ENCODE measurements around the gene BRME1. TPM values are rescaled to one million over a fixed set of nuclear protein-coding genes. Genes with fewer than 3 reads are reported as not detected.

The BRME1 gene
- total and polyA plus RNA-seq, 2 of the 13 experiments (the other 11 are each of a cell fraction or from before 2014, with no cell fraction given): 0.74 to 1.5 TPM

GRCh38 chr19:13952154-13952930 lies 46.4 kb upstream of the BRME1 start, which contains the start of gene DCAF15 (continued):
- TF ChIP-seq ZBTB37 (CRISPR knock-in tag; IDR thresholded peaks at IDR 0.05) (no peak), ERF (CRISPR knock-in tag; IDR thresholded peaks at IDR 0.05) (peak; percentile 49; the same call in 1 of the 2 replicates), REPIN1 (CRISPR knock-in tag; IDR thresholded peaks at IDR 0.05; ENCODE audit: borderline replicate concordance, low read depth) (0 out of 2 replicates have a peak, but pooled peaks have one; percentile 57), GMEB1 (CRISPR knock-in tag; IDR thresholded peaks at IDR 0.05; ENCODE audit: borderline replicate concordance) (peak; percentile 84), MYC (CRISPR knock-in tag; IDR thresholded peaks at IDR 0.05; ENCODE audit: borderline replicate concordance) (0 out of 2 replicates have a peak, but pooled peaks have one; percentile 26), ARID4A (CRISPR knock-in tag; IDR thresholded peaks at IDR 0.05; ENCODE audit: borderline replicate concordance) (peak; percentile 88; the same call in 1 of the 2 replicates), CBFB (CRISPR knock-in tag; IDR thresholded peaks at IDR 0.05) (0 out of 2 replicates have a peak, but pooled peaks have one; percentile 55), HNRNPK (IDR thresholded peaks at IDR 0.05; ENCODE audit: low read depth, low read length, poor library complexity, severe bottlenecking) (peak; percentile 95), ZMYM2 (CRISPR knock-in tag; IDR thresholded peaks at IDR 0.05) (no peak), ADNP (CRISPR knock-in tag; IDR thresholded peaks at IDR 0.05) (no peak), MAZ (IDR thresholded peaks at IDR 0.05; ENCODE audit: borderline replicate concordance, low read depth, low read length) (peak; percentile 69; the same call in 1 of the 2 replicates), MAZ (CRISPR knock-in tag; IDR thresholded peaks at IDR 0.05; ENCODE audit: low read depth) (peak; percentile 84), ZNF775 (CRISPR knock-in tag; IDR thresholded peaks at IDR 0.05; ENCODE audit: borderline replicate concordance) (no peak), HNF1A (IDR thresholded peaks at IDR 0.05; ENCODE audit: low read depth) (no peak), HNF1A (CRISPR knock-in tag; IDR thresholded peaks at IDR 0.05; ENCODE audit: borderline replicate concordance) (no peak; the same call in 1 of the 2 replicates)
